HepG2 (cell line): ENCODE data around the gene SH3BGRL2. TPM values are rescaled to one million over a fixed set of nuclear protein-coding genes. Genes with fewer than 3 reads are reported as not detected.

Experiments
- ATAC-seq: fragments of 200-7000 bp; cut with Tn5 transposase; 3 replicates; pipeline ENCODE4 v1.9.1; 2020; ENCODE audit warnings: mild to moderate bottlenecking, moderate library complexity
- BruUV-seq: library from RNA; stranded (reverse); fragments of 400-500 nt; replicated peaks from 2 replicates; lab custom pipeline; 2021; lab: Mats Ljungman, UMichigan
- CTCF ChIA-PET: fragments of 300-600 bp; formaldehyde crosslinking; extraction: SDS; loops from one replicate; lab custom pipeline; 2021; ENCODE audit warnings: low total read pairs, inconsistent platforms, low intra/inter-chr PET ratio; lab: Yijun Ruan, JAX
- POLR2A ChIA-PET: fragments of 350-600 bp; sonication (Branson Sonifier 250); formaldehyde crosslinking; loops from one replicate; lab custom pipeline; 2020; ENCODE audit warnings: antibody characterized with exemption, inconsistent platforms; lab: Yijun Ruan, JAX
- DNase-seq: peaks from one replicate; pipeline ENCODE4 v3.0.0-alpha.2; 2015; ENCODE audit warnings: low spot score
- FAIRE-seq: peaks from 3 replicates; lab custom pipeline; 2011; peaks lifted over from hg19 to GRCh38; lab: Jason Lieb, UNC
- H2AFZ ChIP-seq: one replicate; pipeline ENCODE4 v1.6.1; 2011; ENCODE audit warnings: low read length, inconsistent platforms
- H3K27ac ChIP-seq: fragments of 300-600 bp; 3 replicates; pipeline ENCODE4 v1.8.0; 2011; ENCODE audit warnings: mixed run types, mild to moderate bottlenecking, mixed read lengths, low read length, inconsistent platforms; ENCODE audit not compliant: insufficient read depth; ENCODE audit errors: extremely low read length
- H3K27me3 ChIP-seq, 2 experiments: fragments of 200-600 bp in 1 of 2; 2 replicates in 1 of 2; 3 replicates in 1 of 2; pipeline versions ENCODE4 v1.6.0 to v1.8.0; 2011; ENCODE audit warnings: low read length in 2 of 2, mild to moderate bottlenecking in 2 of 2, moderate library complexity in 2 of 2, inconsistent platforms in 1 of 2; ENCODE audit not compliant: insufficient read depth in 2 of 2, control insufficient read depth in 1 of 2
- H3K36me3 ChIP-seq, 2 experiments: fragments of 200-600 bp in 1 of 2; replicated peaks in 1 of 2; 2 replicates in 1 of 2; 3 replicates in 1 of 2; pipeline versions ENCODE4 v1.5.1 to v1.8.0; 2011; ENCODE audit warnings: low read length in 2 of 2, inconsistent platforms in 1 of 2; ENCODE audit not compliant: insufficient read depth in 2 of 2, control insufficient read depth in 1 of 2
- H3K4me1 ChIP-seq: 2 replicates; pipeline ENCODE4 v1.5.1; 2012; ENCODE audit warnings: low read length, inconsistent platforms; ENCODE audit not compliant: insufficient read depth
- H3K4me2 ChIP-seq: 2 replicates; pipeline ENCODE4 v1.6.0; 2011; ENCODE audit warnings: low read depth, low read length, inconsistent platforms
- H3K4me3 ChIP-seq, 3 experiments: fragments of 200-600 bp in 1 of 3; sonication (generic), shearing (Covaris generic) in 1 of 3; replicated peaks in 1 of 3; 2 replicates each; pipeline ENCODE4 v1.5.1; 2011 to 2016; ENCODE audit warnings: low read length in 3 of 3, inconsistent platforms in 2 of 3, low read depth in 2 of 3, mild to moderate bottlenecking in 2 of 3, control low read depth in 1 of 3, mixed read lengths in 1 of 3; ENCODE audit not compliant: insufficient read depth in 1 of 3
- H3K79me2 ChIP-seq: one replicate; pipeline ENCODE4 v1.6.1; 2011; ENCODE audit warnings: low read length, inconsistent platforms; ENCODE audit not compliant: insufficient read depth
- H3K9ac ChIP-seq: 2 replicates; pipeline ENCODE4 v1.6.0; 2011; ENCODE audit warnings: mild to moderate bottlenecking, low read depth, low read length, inconsistent platforms; ENCODE audit not compliant: insufficient read depth
- H3K9me3 ChIP-seq: 2 replicates; pipeline ENCODE4 v1.5.1; 2012; ENCODE audit warnings: mild to moderate bottlenecking, low read length
- H4K20me1 ChIP-seq: 2 replicates; pipeline ENCODE4 v1.6.0; 2011; ENCODE audit warnings: inconsistent platforms, mild to moderate bottlenecking, low read length, moderate library complexity; ENCODE audit not compliant: insufficient read depth
- ARID3A ChIP-seq: IDR thresholded peaks from 2 replicates; pipeline ENCODE4 v1.6.1; 2012; ENCODE audit warnings: low read depth, low read length, improper control_type of control experiment
- CBX2 ChIP-seq, 2 experiments: fragments of 200-600 bp in 1 of 2; sonication (generic); formaldehyde crosslinking in 1 of 2; IDR thresholded peaks; 2 replicates each; pipeline versions ENCODE4 v1.7.0 to v1.8.1; 2018 to 2022; ENCODE audit warnings: low read depth in 2 of 2, low read length in 1 of 2, mild to moderate bottlenecking in 1 of 2, missing genetic modification reagents in 1 of 2
- MTA1 ChIP-seq: sonication (generic); formaldehyde crosslinking; IDR thresholded peaks from 2 replicates; pipeline ENCODE4 v1.4.0; 2020; ENCODE audit warnings: missing genetic modification reagents, mild to moderate bottlenecking, borderline replicate concordance
- MXD3 ChIP-seq: IDR thresholded peaks from 2 replicates; pipeline ENCODE4 v1.6.1; 2016; ENCODE audit warnings: mild to moderate bottlenecking, missing biosample characterization, missing genetic modification reagents
- SKIL ChIP-seq: sonication (generic); formaldehyde crosslinking; IDR thresholded peaks from 2 replicates; pipeline ENCODE4 v1.8.0; 2022; ENCODE audit warnings: missing genetic modification reagents, mild to moderate bottlenecking, moderate library complexity, borderline replicate concordance
- THAP11 ChIP-seq: IDR thresholded peaks from 2 replicates; pipeline ENCODE4 v1.6.1; 2016; ENCODE audit warnings: missing biosample characterization, missing genetic modification reagents
- ZBTB39 ChIP-seq: sonication (generic); formaldehyde crosslinking; IDR thresholded peaks from 2 replicates; pipeline ENCODE4 v1.5.0; 2020; ENCODE audit warnings: missing genetic modification reagents
- ZBTB7B ChIP-seq: sonication (generic); formaldehyde crosslinking; IDR thresholded peaks from 2 replicates; pipeline ENCODE4 v1.4.0; 2020; ENCODE audit warnings: missing genetic modification reagents
- ZNF275 ChIP-seq: sonication (generic); formaldehyde crosslinking; IDR thresholded peaks from 2 replicates; pipeline ENCODE4 v1.8.0; 2022; ENCODE audit warnings: missing genetic modification reagents, mild to moderate bottlenecking, inconsistent platforms, borderline replicate concordance
- WGBS: methylation state at CpG from one replicate; pipeline ENCODE4 v1.1.6; 2017; ENCODE audit warnings: low lambda C conversion rate; 5-methylcytosine and 5-hydroxymethylcytosine counted together
- in situ Hi-C: cut with HindIII; loops from 2 replicates; pipeline ENCODE4 v1.10.0; 2017; ENCODE audit warnings: low pct_unique_long_range_greater_than_20kb; ENCODE audit not compliant: extremely low pct_ligation_motif_present
- intact Hi-C: fragments of 100-400 bp; cut with micrococcal nuclease; formaldehyde crosslinking; loops from one replicate; pipeline ENCODE4 v1.10.0; 2022; ENCODE audit not compliant: unreplicated experiment
- polyA plus RNA-seq, 8 experiments: library from polyadenylated mRNA; depleted of rRNA in 3 of 8; stranded (reverse) in 7 of 8; unstranded in 1 of 8; fragments of >200 nt; fragmentation: Illumina TruSeq in 4 of 8; extraction: Trizol in 4 of 8; gene quantifications; 2 replicates each; pipeline versions ENCODE4 v1.2.1 to v1.2.3, GENCODE V29; 2011 to 2016; ENCODE audit warnings: low read depth in 4 of 8, missing spikeins in 1 of 8, mixed read lengths in 1 of 8; ENCODE audit not compliant: insufficient read depth in 1 of 8
- total RNA-seq, 5 experiments: library from RNA; depleted of rRNA; stranded (reverse); fragments of >200 nt; fragmentation: Illumina TruSeq; extraction: Trizol; gene quantifications; 2 replicates each; pipeline ENCODE4 v1.2.3, GENCODE V29; 2016; ENCODE audit warnings: low read depth in 1 of 5

Gene SH3BGRL2
- total and polyA plus RNA-seq, 2 of the 13 experiments (the other 11 are each of a cell fraction or from before 2014, with no cell fraction given) = 10.9 to 28.8 TPM

GRCh38 chr6:79705456-79705995, 74.4 kb downstream of the SH3BGRL2 start:
- Histone ChIP-seq H3K27ac (no peak overlapping the region), H3K27me3 (no peaks in the 10 kb centered on the region), H3K79me2 (no peaks in the 10 kb centered on the region), H3K4me1 (no peaks in the 10 kb centered on the region), H3K9ac (no peak overlapping the region)
- in situ Hi-C loops = no loop called here
- ATAC-seq (no peak), FAIRE-seq (no peak)
- POLR2A ChIA-PET = no interaction called here
- 94% methylated on average over 5 of the region's 5 CpGs for WGBS
- CTCF ChIA-PET = no interaction called here
- no peak for TF ChIP-seq THAP11
- TF ChIP-seq ZNF275 (CRISPR knock-in tag) = no peak
- TF ChIP-seq MTA1 (CRISPR knock-in tag) = no peak
- no peak for TF ChIP-seq ZBTB39 (CRISPR knock-in tag)
- TF ChIP-seq ARID3A = no peak
- no peak for TF ChIP-seq SKIL (CRISPR knock-in tag)
- TF ChIP-seq ZBTB7B (CRISPR knock-in tag) = no peak
- TF ChIP-seq CBX2 (IDR thresholded peaks at IDR 0.05; ENCODE audit: low read depth, low read length) = no peak
- TF ChIP-seq CBX2 (CRISPR knock-in tag; IDR thresholded peaks at IDR 0.05; ENCODE audit: low read depth) = no peak
- TF ChIP-seq MXD3 = no peak
- TF ChIP-seq, all 625 proteins: peak for 0
- H3K4me2 ChIP-seq = no peak overlapping the region
- H3K36me3 ChIP-seq = peaks cover 0 to 8% of the 10 kb centered on the region in 2 experiments; a peak in 1 of 5 replicates
- H2AFZ ChIP-seq = no peak overlapping the region
- BruUV-seq = no TSS peak
- H4K20me1 ChIP-seq = no peaks in the 10 kb centered on the region
- intact Hi-C loops = no loop called here
- no peak overlapping the region for H3K4me3 ChIP-seq
- no peak for DNase-seq
- no peaks in the 10 kb centered on the region for H3K9me3 ChIP-seq
